ENCODE measurements around the gene RHBDL2. TPM values are rescaled to one million over a fixed set of nuclear protein-coding genes. Genes with fewer than 3 reads are reported as not detected.

The RHBDL2 gene
- total and polyA plus RNA-seq, 9 of the 15 experiments (the other 6 are each of a cell fraction or from before 2014, with no cell fraction given) = not detected

DNA sequence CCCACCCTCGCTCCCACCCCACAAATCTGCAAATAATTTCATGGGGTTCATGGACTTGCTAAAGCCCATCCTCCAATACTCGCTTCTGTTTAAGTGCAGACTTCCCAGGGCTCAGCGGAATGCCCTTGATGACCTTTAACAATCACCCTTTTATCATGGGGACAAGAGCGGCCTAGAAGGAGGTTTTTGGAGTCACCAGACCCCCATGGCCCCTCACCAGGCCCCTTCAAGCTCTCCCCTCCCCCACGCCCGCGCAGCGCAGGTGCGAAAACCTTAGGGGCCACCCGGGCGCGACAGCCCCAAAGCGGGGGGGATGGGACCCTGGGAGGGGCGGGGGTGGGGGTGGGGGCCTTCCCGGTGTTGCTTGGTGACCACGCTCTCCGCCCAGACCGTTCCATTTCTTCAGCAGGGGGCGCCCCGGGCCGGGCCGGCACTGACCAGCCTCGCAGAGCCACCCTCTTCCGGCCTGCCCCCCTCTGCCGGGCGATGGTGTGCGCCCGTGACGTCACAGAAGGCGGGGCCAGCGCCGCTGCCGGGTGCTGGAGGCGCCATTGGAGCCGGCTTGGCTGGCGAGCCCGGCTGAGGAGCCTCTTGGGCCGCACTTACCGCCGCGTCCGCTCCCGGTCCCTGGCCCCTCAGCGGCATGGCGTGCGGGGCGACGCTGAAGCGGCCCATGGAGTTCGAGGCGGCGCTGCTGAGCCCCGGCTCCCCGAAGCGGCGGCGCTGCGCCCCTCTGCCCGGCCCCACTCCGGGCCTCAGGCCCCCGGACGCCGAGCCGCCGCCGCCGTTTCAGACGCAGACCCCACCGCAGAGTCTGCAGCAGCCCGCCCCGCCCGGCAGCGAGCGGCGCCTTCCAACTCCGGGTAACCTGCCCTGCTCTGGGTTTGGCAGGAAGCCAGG, 49.4 kb upstream of the RHBDL2 start, which contains the start of gene AKIRIN1 (continued):
- TF ChIP-seq RREB1 (CRISPR knock-in tag; IDR thresholded peaks at IDR 0.05) (peak; percentile 85), ZNF740 (CRISPR knock-in tag; IDR thresholded peaks at IDR 0.05) (peak; percentile 80), ZNF740 (tag; IDR thresholded peaks at IDR 0.05) (peak in 1 of 2 experiments; percentile 85; a peak in 2 of 4 replicates), CTCFL (IDR thresholded peaks at IDR 0.05; ENCODE audit: borderline replicate concordance, insufficient read depth, low read depth, low read length, poor library complexity, severe bottlenecking) (no peak), ZNF436 (CRISPR knock-in tag; IDR thresholded peaks at IDR 0.05) (no peak), RB1 (IDR thresholded peaks at IDR 0.05; ENCODE audit: low read depth) (peak; percentile 86), ELF1 (tag; IDR thresholded peaks at IDR 0.05) (peak; percentile 96), ZNF717 (CRISPR knock-in tag; IDR thresholded peaks at IDR 0.05) (no peak), ZNF197 (CRISPR knock-in tag; IDR thresholded peaks at IDR 0.05; ENCODE audit: low read depth) (no peak), MAX (CRISPR knock-in tag; IDR thresholded peaks at IDR 0.05) (0 out of 2 replicates have a peak, but pooled peaks have one; percentile 8), ZFP1 (CRISPR knock-in tag; IDR thresholded peaks at IDR 0.05) (no peak), HDAC8 (tag; IDR thresholded peaks at IDR 0.05) (no peak), ZNF785 (CRISPR knock-in tag; IDR thresholded peaks at IDR 0.05) (no peak), RFX7 (CRISPR knock-in tag; IDR thresholded peaks at IDR 0.05) (no peak), ZBTB17 (CRISPR knock-in tag; IDR thresholded peaks at IDR 0.05) (no peak; the same call in 1 of the 2 replicates), HDAC6 (IDR thresholded peaks at IDR 0.05; ENCODE audit: low read depth, low read length) (no peak), TCF7 (IDR thresholded peaks at IDR 0.05; ENCODE audit: borderline replicate concordance) (0 out of 2 replicates have a peak, but pooled peaks have one; percentile 29), FOXK2 (conservative IDR thresholded peaks at IDR 0.05 in 1 of 2, IDR thresholded peaks at IDR 0.05 in 1 of 2; ENCODE audit: low read depth in 2 of 2) (peak in 1 of 2 experiments; percentile 99; a peak in 2 of 4 replicates)

Data from K562 (cell line).